Measurements from ENCODE around the gene DHX34.
"Not testable (repeated sequence)": the region's sequence is repeated elsewhere in the genome, so short reads cannot be mapped to it uniquely, and the experiment has no call there.

The DHX34 gene

DNA sequence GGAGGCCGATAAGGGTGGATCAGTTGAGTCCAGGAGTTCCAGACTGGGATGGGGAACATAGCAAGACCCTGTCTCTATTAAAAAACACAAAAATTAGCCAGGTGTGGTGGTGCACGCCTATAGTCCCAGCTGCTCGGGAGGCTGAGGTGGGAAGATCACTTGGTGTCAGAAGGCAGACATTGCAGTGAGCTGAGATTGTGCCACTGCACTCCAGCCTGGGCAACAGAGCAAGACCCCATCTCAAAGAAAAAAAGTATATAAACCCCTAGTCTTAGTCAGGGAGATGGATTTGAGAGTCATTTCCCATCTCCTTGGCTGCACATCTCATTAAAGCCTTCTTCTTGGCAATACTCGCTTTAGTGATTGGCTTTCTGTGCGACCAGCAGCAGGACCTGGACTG is 34.8 kb downstream of the DHX34 start:
- not testable (repeated sequence) for H3K4me2 ChIP-seq (ENCODE audit: low read length); H3K27ac ChIP-seq (ENCODE audit: low read depth, low read length); H3K79me1 ChIP-seq (ENCODE audit: low read length); H3K18ac ChIP-seq (ENCODE audit: low read length); DNase-seq; H3K4me1 ChIP-seq (ENCODE audit: control insufficient read depth, low read depth, low read length); H4K5ac ChIP-seq (ENCODE audit: low read length); H3K4me3 ChIP-seq (ENCODE audit: low read length); H3K79me2 ChIP-seq (ENCODE audit: control insufficient read depth, insufficient read depth, low read length); H3K9ac ChIP-seq (ENCODE audit: low read length); H3K23ac ChIP-seq (ENCODE audit: low read length); H3K36me3 ChIP-seq (ENCODE audit: control insufficient read depth, insufficient read depth, low read length); H2BK120ac ChIP-seq (ENCODE audit: low read depth, low read length); H4K8ac ChIP-seq (ENCODE audit: low read depth, low read length); H2BK15ac ChIP-seq (replicated peaks; ENCODE audit: low read depth); H2BK5ac ChIP-seq (ENCODE audit: low read length); H3K27me3 ChIP-seq (ENCODE audit: insufficient read depth, low read length, poor library complexity); H3K56ac ChIP-seq (ENCODE audit: low read length); H3K4ac ChIP-seq (ENCODE audit: low read depth, low read length); H2AK5ac ChIP-seq (ENCODE audit: low read length)
- no CpG with 5 or more reads among the region's 5 CpGs for WGBS (ENCODE audit: extremely low coverage, insufficient coverage, low lambda C conversion rate)

DNA sequence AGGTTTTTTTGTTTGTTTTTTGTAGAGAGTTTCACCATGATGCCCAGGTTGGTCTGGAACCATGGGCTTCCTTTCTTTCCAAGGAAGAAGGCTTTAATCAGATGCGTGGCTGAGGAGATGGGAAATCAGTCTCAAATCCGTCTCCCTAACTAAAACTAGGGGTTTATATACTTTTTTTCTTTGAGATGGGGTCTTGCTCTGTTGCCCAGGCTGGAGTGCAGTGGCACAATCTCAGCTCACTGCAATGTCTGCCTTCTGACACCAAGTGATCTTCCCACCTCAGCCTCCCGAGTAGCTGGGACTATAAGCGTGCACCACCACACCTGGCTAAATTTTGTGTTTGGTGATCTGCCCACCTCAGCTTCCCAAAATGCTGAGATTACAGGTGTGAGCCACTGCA is 35.4 kb downstream of the DHX34 start:
- not testable (repeated sequence) for H3K9ac ChIP-seq (ENCODE audit: low read length); H3K56ac ChIP-seq (ENCODE audit: low read length); H3K18ac ChIP-seq (ENCODE audit: low read length); H3K4me3 ChIP-seq (ENCODE audit: low read length); H2AK5ac ChIP-seq (ENCODE audit: low read length); H4K8ac ChIP-seq (ENCODE audit: low read depth, low read length); H3K79me2 ChIP-seq (ENCODE audit: control insufficient read depth, insufficient read depth, low read length); H3K79me1 ChIP-seq (ENCODE audit: low read length); H4K5ac ChIP-seq (ENCODE audit: low read length); H2BK120ac ChIP-seq (ENCODE audit: low read depth, low read length); H3K4me1 ChIP-seq (ENCODE audit: control insufficient read depth, low read depth, low read length); DNase-seq; H3K23ac ChIP-seq (ENCODE audit: low read length); H3K4me2 ChIP-seq (ENCODE audit: low read length); H3K4ac ChIP-seq (ENCODE audit: low read depth, low read length); H2BK15ac ChIP-seq (replicated peaks; ENCODE audit: low read depth); H3K27ac ChIP-seq (ENCODE audit: low read depth, low read length); H3K36me3 ChIP-seq (ENCODE audit: control insufficient read depth, insufficient read depth, low read length); H3K27me3 ChIP-seq (ENCODE audit: insufficient read depth, low read length, poor library complexity); H2BK5ac ChIP-seq (ENCODE audit: low read length)
- WGBS (ENCODE audit: extremely low coverage, insufficient coverage, low lambda C conversion rate), result no CpG with 5 or more reads among the region's 4 CpGs

DNA sequence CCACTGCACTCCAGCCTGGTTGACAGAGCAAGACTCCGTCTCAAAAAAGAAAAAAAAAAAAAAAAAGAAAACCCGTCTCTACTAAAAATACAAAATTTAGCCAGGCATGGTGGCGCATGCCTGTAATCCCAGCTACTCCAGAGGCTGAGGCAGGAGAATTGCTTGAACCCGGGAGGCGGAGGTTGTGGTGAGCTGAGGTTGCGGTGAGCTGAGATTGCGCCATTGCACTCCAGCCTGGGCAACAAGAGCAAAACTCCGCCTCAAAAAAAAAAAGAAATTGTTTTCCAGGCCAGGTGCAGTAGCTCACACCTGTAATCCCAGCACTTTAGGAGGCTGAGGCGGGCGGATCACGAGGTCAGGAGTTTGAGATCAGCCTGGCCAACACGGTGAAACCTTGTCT is 37.5 kb downstream of the DHX34 start:
- H2BK120ac ChIP-seq (ENCODE audit: low read depth, low read length); H3K36me3 ChIP-seq (ENCODE audit: control insufficient read depth, insufficient read depth, low read length); H3K27me3 ChIP-seq (ENCODE audit: insufficient read depth, low read length, poor library complexity); H2AK5ac ChIP-seq (ENCODE audit: low read length); H2BK15ac ChIP-seq (replicated peaks; ENCODE audit: low read depth); H2BK5ac ChIP-seq (ENCODE audit: low read length); H3K9ac ChIP-seq (ENCODE audit: low read length); H3K4me1 ChIP-seq (ENCODE audit: control insufficient read depth, low read depth, low read length); H3K4me2 ChIP-seq (ENCODE audit: low read length); DNase-seq; H4K5ac ChIP-seq (ENCODE audit: low read length); H3K27ac ChIP-seq (ENCODE audit: low read depth, low read length); H3K4me3 ChIP-seq (ENCODE audit: low read length); H4K8ac ChIP-seq (ENCODE audit: low read depth, low read length); H3K79me1 ChIP-seq (ENCODE audit: low read length); H3K23ac ChIP-seq (ENCODE audit: low read length); H3K18ac ChIP-seq (ENCODE audit: low read length); H3K79me2 ChIP-seq (ENCODE audit: control insufficient read depth, insufficient read depth, low read length); H3K56ac ChIP-seq (ENCODE audit: low read length); H3K4ac ChIP-seq (ENCODE audit: low read depth, low read length): not testable (repeated sequence)
- WGBS (ENCODE audit: extremely low coverage, insufficient coverage, low lambda C conversion rate), result no CpG with 5 or more reads among the region's 12 CpGs

DNA sequence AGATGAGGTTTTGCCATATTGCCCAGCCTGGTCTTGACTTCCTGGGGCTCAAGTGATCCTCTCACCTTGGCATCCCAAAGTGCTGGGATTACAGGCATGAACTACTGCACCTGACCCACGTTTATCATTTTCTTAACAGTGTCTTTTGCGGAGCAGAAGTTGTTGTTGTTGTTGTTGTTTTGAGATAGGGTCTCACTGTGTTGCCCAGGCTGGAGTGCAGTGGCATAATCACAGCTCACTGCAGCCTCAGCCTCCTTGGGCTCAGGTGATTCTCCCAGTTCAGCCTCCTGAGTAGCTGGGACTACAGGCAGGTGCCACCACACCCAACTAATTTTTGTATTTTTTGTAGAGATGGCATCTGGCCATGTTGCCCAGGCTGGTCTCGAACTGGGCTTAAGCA is 38.5 kb downstream of the DHX34 start:
- WGBS (ENCODE audit: extremely low coverage, insufficient coverage, low lambda C conversion rate), result no CpG with 5 or more reads among the region's 3 CpGs
- not testable (repeated sequence) for H3K4ac ChIP-seq (ENCODE audit: low read depth, low read length); H2BK15ac ChIP-seq (replicated peaks; ENCODE audit: low read depth); H3K79me1 ChIP-seq (ENCODE audit: low read length); H3K18ac ChIP-seq (ENCODE audit: low read length); H4K8ac ChIP-seq (ENCODE audit: low read depth, low read length); H2AK5ac ChIP-seq (ENCODE audit: low read length); H3K4me3 ChIP-seq (ENCODE audit: low read length); H3K23ac ChIP-seq (ENCODE audit: low read length); H3K27ac ChIP-seq (ENCODE audit: low read depth, low read length); H2BK120ac ChIP-seq (ENCODE audit: low read depth, low read length); H3K4me1 ChIP-seq (ENCODE audit: control insufficient read depth, low read depth, low read length); DNase-seq; H3K27me3 ChIP-seq (ENCODE audit: insufficient read depth, low read length, poor library complexity); H4K5ac ChIP-seq (ENCODE audit: low read length); H3K4me2 ChIP-seq (ENCODE audit: low read length); H2BK5ac ChIP-seq (ENCODE audit: low read length); H3K79me2 ChIP-seq (ENCODE audit: control insufficient read depth, insufficient read depth, low read length); H3K56ac ChIP-seq (ENCODE audit: low read length); H3K9ac ChIP-seq (ENCODE audit: low read length); H3K36me3 ChIP-seq (ENCODE audit: control insufficient read depth, insufficient read depth, low read length)

DNA sequence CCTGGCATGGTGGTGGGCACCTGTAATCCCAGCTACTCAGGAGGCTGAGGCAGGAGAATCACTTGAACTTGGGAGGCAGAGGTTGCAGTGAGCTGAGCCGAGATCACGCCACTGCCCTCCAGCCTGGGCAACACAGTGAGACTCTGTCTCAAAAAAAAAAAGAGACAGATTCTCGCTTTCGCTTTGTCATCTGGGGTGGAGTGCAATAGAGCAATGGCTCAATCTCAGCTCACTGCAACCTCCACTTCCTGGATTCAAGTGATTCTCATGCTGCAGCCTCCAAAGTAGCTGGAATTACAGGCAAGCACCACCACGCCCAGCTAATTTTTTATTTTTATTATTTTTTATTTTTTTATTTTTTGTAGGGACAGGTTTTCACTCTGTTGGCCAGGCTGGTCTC is 39.6 kb downstream of the DHX34 start:
- not testable (repeated sequence) for DNase-seq; H3K23ac ChIP-seq (ENCODE audit: low read length); H4K5ac ChIP-seq (ENCODE audit: low read length); H2BK5ac ChIP-seq (ENCODE audit: low read length); H2BK15ac ChIP-seq (replicated peaks; ENCODE audit: low read depth); H2AK5ac ChIP-seq (ENCODE audit: low read length); H3K4ac ChIP-seq (ENCODE audit: low read depth, low read length); H3K79me1 ChIP-seq (ENCODE audit: low read length); H2BK120ac ChIP-seq (ENCODE audit: low read depth, low read length); H3K27ac ChIP-seq (ENCODE audit: low read depth, low read length); H3K56ac ChIP-seq (ENCODE audit: low read length); H3K4me2 ChIP-seq (ENCODE audit: low read length); H3K27me3 ChIP-seq (ENCODE audit: insufficient read depth, low read length, poor library complexity); H3K36me3 ChIP-seq (ENCODE audit: control insufficient read depth, insufficient read depth, low read length); H3K9ac ChIP-seq (ENCODE audit: low read length); H3K4me3 ChIP-seq (ENCODE audit: low read length); H3K4me1 ChIP-seq (ENCODE audit: control insufficient read depth, low read depth, low read length); H4K8ac ChIP-seq (ENCODE audit: low read depth, low read length); H3K18ac ChIP-seq (ENCODE audit: low read length); H3K79me2 ChIP-seq (ENCODE audit: control insufficient read depth, insufficient read depth, low read length)
- WGBS (ENCODE audit: extremely low coverage, insufficient coverage, low lambda C conversion rate), result no CpG with 5 or more reads among the region's 5 CpGs

DNA sequence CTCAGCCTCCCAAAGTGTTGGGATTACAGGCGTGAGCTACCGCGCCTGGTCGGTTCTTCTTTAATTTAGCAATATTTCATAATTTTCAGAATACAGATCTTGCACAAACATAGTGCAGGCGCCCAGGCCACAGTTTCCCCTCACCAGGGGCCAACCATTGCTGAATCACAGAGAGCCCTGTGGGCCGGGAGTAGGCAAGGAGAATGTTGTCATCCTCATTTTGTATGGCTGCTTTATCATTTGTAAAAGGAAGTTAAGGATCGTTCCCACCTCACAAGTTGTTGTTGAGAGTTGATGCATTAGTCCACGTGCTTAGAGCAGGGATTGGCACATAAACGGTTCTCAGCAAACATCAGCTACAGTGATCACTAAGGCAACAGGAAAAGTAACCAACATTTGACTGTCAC is 40.0 kb downstream of the DHX34 start:
- Histone ChIP-seq H3K79me2 (ENCODE audit: control insufficient read depth, insufficient read depth, low read length) (no peaks in the 10 kb centered on the region), H4K5ac (ENCODE audit: low read length) (no peak overlapping the region), H3K27ac (ENCODE audit: low read depth, low read length) (no peak overlapping the region), H3K27me3 (ENCODE audit: insufficient read depth, low read length, poor library complexity) (no peaks in the 10 kb centered on the region), H3K36me3 (ENCODE audit: control insufficient read depth, insufficient read depth, low read length) (no peaks in the 10 kb centered on the region), H2BK15ac (replicated peaks; ENCODE audit: low read depth) (no peak overlapping the region), H3K56ac (ENCODE audit: low read length) (peak overlapping the region; percentile 17), H3K79me1 (ENCODE audit: low read length) (no peaks in the 10 kb centered on the region), H3K4me1 (ENCODE audit: control insufficient read depth, low read depth, low read length) (peaks cover 2% of the 10 kb centered on the region), H2AK5ac (ENCODE audit: low read length) (no peak overlapping the region), H3K18ac (ENCODE audit: low read length) (no peak overlapping the region), H3K4ac (ENCODE audit: low read depth, low read length) (no peak overlapping the region), H3K9ac (ENCODE audit: low read length) (no peak overlapping the region), H4K8ac (ENCODE audit: low read depth, low read length) (no peak overlapping the region), H2BK5ac (ENCODE audit: low read length) (no peak overlapping the region), H3K23ac (ENCODE audit: low read length) (no peak overlapping the region), H3K4me2 (ENCODE audit: low read length) (no peak overlapping the region), H2BK120ac (ENCODE audit: low read depth, low read length) (no peak overlapping the region), H3K4me3 (ENCODE audit: low read length) (no peak overlapping the region)
- no CpG with 5 or more reads among the region's 9 CpGs for WGBS (ENCODE audit: extremely low coverage, insufficient coverage, low lambda C conversion rate)
- no peak for DNase-seq
